HG03097 (cell line): ENCODE results near the gene DIPK2A.

Source experiments
- ATAC-seq: cut with Tn5 transposase; IDR thresholded peaks from one replicate; pipeline ENCODE4 v1.9.1; 2021; ENCODE audit not compliant: unreplicated experiment, low FRiP score

The DIPK2A gene

GRCh38 chr3:143971359-143972154, at the start of gene DIPK2A:
Gene DIPK2A (plus strand): TSS chr3:143971823. CDS start chr3:143972333, 510 bp downstream.
- ATAC-seq: peak; percentile 54

- ATAC-seq: peak; percentile 58
Observed at GRCh38 chr3:143924522-143925285, 46.9 kb upstream of the DIPK2A start.

- no peak for ATAC-seq
Observed at GRCh38 chr3:143928056-143928455, 43.6 kb upstream of the DIPK2A start.

GRCh38 chr3:143928541-143929255, 42.9 kb upstream of the DIPK2A start:
- no peak for ATAC-seq

- no peak for ATAC-seq
Observed at GRCh38 chr3:143934791-143935190, 36.8 kb upstream of the DIPK2A start.

- no peak for ATAC-seq
Observed at GRCh38 chr3:143935678-143936077, 35.9 kb upstream of the DIPK2A start.

- ATAC-seq: no peak
Observed at GRCh38 chr3:143950810-143951209, 20.8 kb upstream of the DIPK2A start.

GRCh38 chr3:143951351-143951971, 20.2 kb upstream of the DIPK2A start:
- peak; percentile 77 for ATAC-seq

- ATAC-seq: no peak
Observed at GRCh38 chr3:143952569-143953072, 19.0 kb upstream of the DIPK2A start.

GRCh38 chr3:143955113-143955512, 16.5 kb upstream of the DIPK2A start:
- no peak for ATAC-seq

GRCh38 chr3:143956838-143957237, 14.8 kb upstream of the DIPK2A start:
- no peak for ATAC-seq

GRCh38 chr3:143957453-143957852, 14.2 kb upstream of the DIPK2A start:
- ATAC-seq: no peak

GRCh38 chr3:143958966-143959365, 12.7 kb upstream of the DIPK2A start:
- ATAC-seq: no peak

GRCh38 chr3:143961342-143961741, 10.3 kb upstream of the DIPK2A start:
- ATAC-seq: no peak

GRCh38 chr3:143963946-143964345, 7.7 kb upstream of the DIPK2A start:
- no peak for ATAC-seq

GRCh38 chr3:143970773-143971358, 757 bp upstream of the DIPK2A start:
- peak; percentile 8 for ATAC-seq

GRCh38 chr3:143972155-143972504, 507 bp downstream of the DIPK2A start:
- no peak for ATAC-seq

GRCh38 chr3:143972505-143973258, 1.1 kb downstream of the DIPK2A start:
- peak; percentile 30 for ATAC-seq

- ATAC-seq: no peak
Observed at GRCh38 chr3:143973259-143974021, 1.8 kb downstream of the DIPK2A start.
